Activated CD4-positive, CD25-positive, alpha-beta regulatory T cell treated with anti-CD3 and anti-CD28 coated beads, Interleukin-2, amount 50 U/mL, for 72 hours (primary cell): ENCODE measurements around the gene MAP3K5.
A peak's percentile ranks its signal among the peaks of the same experiment; 100 is the strongest.
"Not testable (repeated sequence)": the region's sequence is repeated elsewhere in the genome, so short reads cannot be mapped to it uniquely, and the experiment has no call there.

Experiments
- DNase-seq: peaks from one replicate; pipeline ENCODE4 v3.0.0; 2021

The MAP3K5 gene, protein sequence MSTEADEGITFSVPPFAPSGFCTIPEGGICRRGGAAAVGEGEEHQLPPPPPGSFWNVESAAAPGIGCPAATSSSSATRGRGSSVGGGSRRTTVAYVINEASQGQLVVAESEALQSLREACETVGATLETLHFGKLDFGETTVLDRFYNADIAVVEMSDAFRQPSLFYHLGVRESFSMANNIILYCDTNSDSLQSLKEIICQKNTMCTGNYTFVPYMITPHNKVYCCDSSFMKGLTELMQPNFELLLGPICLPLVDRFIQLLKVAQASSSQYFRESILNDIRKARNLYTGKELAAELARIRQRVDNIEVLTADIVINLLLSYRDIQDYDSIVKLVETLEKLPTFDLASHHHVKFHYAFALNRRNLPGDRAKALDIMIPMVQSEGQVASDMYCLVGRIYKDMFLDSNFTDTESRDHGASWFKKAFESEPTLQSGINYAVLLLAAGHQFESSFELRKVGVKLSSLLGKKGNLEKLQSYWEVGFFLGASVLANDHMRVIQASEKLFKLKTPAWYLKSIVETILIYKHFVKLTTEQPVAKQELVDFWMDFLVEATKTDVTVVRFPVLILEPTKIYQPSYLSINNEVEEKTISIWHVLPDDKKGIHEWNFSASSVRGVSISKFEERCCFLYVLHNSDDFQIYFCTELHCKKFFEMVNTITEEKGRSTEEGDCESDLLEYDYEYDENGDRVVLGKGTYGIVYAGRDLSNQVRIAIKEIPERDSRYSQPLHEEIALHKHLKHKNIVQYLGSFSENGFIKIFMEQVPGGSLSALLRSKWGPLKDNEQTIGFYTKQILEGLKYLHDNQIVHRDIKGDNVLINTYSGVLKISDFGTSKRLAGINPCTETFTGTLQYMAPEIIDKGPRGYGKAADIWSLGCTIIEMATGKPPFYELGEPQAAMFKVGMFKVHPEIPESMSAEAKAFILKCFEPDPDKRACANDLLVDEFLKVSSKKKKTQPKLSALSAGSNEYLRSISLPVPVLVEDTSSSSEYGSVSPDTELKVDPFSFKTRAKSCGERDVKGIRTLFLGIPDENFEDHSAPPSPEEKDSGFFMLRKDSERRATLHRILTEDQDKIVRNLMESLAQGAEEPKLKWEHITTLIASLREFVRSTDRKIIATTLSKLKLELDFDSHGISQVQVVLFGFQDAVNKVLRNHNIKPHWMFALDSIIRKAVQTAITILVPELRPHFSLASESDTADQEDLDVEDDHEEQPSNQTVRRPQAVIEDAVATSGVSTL (N-terminal part only)

DNA sequence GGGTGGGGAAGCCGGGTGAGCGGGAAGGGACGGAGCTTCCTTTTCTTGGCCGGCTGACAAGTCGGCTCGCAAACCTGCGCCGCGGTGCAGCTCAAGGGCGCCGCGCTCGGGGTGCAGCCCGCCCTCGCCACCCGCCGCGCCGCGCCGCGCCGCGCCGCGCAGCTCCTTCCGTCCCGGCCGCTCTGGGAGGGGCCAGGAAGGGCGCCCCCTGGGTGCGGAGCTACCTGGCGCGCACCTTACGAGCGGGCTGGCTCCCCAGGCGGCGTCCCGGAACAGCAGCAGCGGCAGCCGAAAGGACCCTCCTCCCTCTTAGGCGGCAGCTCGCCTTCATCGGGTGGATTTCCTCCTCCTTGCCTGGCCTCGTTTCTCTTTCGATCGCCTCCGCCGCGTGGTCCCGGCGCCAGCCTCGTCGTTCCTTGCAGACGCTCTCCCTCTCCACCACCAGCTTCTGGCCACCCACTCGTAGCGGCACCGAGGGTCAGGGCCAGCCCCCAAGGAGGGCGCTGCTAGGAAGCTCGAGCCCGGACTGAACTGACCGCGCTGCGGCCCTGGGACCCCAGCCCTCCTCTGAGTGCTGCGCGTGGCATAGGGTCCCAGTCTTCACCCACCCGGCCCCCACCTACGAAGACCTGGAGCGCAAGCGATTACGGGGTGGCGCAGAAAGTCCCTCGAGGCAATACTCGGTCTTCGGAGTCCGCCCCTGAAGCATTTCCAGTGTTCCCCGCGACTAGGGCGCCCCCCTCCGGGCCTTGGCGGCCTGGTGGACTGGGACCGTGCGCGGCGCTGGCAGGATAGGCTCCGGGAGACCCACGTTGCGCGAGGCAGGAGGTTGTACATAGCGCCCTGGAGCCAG, at the start of gene MAP3K5:
TSS of gene MAP3K5 (minus strand) at position 68 of the 853 bp plus-strand sequence. CDS start 320 bp downstream, outside the sequence.
- DNase-seq, result peak; percentile 93

DNA sequence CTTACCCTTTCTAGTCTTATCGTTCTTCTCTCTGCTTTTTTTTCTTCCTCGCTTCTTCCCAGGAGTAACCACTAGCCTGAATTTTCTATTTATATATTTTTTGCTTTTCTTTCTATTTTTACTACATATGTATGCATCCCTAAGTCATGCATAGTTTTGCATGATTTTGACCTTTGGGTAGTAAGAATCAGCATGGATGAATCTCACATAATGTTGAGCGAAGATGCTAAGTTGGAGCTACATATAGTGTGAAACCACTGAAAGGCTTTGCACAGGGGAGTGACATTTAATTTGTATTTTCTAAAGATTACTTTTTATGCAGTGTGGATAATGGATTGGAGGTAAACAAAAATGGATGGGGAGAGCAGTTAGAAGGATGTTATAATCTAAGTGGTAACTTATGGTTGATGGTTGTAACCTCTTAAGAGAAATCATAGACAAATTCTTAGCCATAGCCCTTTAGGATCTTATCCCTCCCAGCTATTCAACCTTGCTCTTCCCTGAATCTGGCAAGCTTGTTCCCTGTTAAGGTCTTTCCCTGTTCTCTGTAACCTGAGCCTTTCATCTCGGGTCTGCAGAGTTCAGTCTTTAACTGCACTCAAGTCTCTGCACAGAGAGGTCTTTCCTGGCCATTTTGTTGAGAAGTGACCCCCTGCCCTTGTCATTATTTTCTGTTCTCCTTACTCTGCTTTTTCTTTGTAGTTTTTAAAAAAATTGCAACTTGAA, 48.2 kb upstream of the MAP3K5 start:
- no peak for DNase-seq

GRCh38 chr6:136831873-136832562, 39.7 kb upstream of the MAP3K5 start:
- DNase-seq, result no peak

DNA sequence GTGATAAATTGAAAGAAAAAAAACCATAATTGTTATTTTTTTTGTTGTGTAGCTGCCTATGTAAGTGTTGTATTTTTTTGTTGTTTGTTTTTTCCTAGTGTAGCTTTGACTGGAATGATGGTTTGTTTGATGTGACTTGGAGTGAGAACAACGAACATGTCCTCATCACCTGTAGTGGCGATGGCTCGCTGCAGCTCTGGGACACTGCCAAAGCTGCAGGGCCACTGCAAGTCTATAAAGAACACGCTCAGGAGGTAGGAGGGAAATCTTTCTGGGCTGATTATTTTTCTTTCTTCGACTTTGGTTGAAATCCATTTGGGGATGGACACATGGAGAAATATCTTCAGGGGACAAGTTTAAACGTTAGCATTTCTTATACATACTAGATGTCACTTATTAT, 33.9 kb upstream of the MAP3K5 start:
- DNase-seq, result no peak

DNA sequence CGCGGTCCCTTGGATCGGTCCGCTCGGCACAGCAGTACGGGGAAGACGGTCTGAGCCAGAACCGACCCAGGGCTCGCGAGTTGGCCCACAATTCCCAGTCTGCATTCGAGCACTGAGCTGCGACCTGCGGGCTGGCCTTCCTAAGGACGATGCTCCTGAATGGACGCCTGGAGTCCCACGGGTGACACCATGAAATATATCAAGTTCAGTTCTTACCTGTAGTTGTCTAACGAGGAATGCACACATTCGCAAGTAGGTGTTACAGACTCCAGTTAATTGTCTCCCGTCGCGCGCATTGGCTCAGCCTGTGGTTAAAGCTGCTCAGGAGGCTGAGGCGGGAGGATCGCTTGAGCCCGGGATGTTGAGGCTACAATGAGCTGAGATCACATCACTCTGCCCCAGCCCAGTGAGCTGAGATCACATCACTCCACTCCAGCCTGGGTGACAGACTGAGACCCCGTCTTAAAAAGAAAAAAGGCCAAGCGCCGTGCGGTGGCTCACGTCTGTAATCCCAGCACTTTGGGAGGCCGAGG, 30.9 kb upstream of the MAP3K5 start:
- no peak for DNase-seq

DNA sequence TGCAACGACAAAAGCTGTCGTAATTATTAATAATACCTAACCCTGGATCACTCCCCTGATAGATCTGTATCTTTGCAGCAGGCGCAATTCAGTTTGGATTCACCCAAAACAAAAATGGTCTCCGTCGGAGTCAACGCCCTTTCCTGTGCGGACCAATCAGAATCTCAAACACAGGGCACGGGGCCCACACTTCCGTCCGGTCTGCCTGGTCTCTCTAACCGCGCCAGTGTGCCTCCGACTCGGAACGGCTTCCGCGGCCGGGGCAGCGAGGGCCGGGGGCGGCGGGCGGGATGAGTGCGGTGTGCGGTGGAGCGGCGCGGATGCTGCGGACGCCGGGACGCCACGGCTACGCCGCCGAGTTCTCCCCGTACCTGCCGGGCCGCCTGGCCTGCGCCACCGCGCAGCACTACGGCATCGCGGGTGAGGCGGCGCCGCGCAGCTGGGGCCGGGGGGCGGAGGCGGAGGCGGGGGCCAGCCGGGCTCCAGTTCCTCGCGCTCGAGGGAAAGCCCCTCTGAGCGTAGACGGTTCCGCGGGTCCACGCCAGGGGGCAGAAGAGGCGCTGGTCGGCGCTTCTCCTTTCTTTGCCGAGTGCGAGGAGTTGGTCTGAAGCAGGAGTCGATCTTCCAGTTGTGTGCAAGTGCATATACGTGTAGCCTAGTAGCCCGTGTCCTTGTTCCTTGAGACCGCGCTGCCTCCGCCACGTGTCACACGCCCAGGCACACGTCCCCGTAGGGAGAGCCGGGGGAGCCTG, 30.3 kb upstream of the MAP3K5 start, which contains the start of gene PEX7:
TSS of gene PEX7 (plus strand) at position 217 of the 752 bp plus-strand sequence. CDS start at position 291, 74 bp downstream.
- peak; percentile 87 for DNase-seq

GRCh38 chr6:136822046-136822375, 29.7 kb upstream of the MAP3K5 start:
- peak; percentile 37 for DNase-seq

- DNase-seq, result no peak
These were observed 28.3 kb upstream of the MAP3K5 start for GRCh38 chr6:136820561-136820960.

DNA sequence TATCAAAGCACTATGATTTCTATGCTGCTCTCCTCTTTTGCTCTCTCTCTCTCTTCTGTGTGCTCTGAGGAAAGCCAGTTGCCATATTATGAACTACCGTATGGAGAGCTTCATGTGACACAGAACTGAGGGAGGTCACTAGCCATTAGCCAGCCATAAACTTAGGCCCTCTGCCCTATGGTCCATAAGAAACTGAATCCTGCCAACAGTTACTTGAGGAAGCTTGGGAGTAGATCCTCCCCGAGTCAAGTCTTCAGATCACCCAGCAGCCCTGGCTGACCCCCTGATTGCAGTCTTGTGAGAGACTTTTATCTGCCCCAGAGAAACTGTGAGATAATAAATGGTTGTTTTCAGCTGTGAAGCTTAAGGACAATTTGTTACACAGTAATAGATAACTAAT, 24.4 kb upstream of the MAP3K5 start:
- DNase-seq, result no peak

GRCh38 chr6:136815608-136816007, 23.3 kb upstream of the MAP3K5 start:
- not testable (repeated sequence) for DNase-seq

- no peak for DNase-seq
These were observed 19.9 kb upstream of the MAP3K5 start for GRCh38 chr6:136812174-136812573.

DNA sequence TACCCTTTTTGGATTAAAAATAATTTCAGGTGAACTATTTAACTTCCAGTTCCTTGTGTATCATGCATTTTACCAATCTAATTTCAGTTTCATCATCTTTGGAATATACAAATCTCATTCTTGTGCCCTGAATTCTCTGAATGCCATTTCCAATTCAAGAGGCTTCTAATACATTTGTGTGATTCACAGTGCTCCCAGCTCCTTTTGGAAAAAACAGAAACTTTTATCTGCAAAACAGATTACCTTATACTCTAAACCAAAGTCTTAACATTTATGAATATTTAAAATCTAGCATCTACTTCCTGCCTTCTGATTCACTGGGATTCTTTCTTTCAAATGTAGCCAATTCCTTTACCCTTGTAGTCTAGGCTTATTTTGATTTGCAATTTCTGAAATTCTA, 19.0 kb upstream of the MAP3K5 start:
- DNase-seq, result no peak

- no peak for DNase-seq
These were observed 17.0 kb upstream of the MAP3K5 start for GRCh38 chr6:136809091-136809860.

GRCh38 chr6:136803608-136804007, 11.3 kb upstream of the MAP3K5 start:
- DNase-seq, result no peak

DNA sequence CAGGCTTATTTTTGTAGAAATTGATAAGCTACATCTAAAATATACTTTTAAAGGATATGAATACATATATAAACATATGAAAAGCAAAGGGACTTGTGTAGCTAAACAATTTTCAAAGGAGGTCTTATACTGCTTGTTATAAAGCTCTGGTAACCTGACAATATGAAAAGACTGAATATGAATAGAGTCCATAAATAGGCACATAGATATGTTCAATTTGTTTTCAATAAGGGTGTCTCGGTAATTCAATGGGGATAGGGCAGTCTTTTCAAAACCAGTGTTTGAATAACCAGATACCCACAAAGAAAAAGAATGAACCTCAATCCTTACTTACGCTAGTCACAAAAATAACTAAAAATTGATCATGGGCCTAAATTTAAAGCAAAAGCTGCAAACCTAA, 9.3 kb upstream of the MAP3K5 start:
- DNase-seq, result no peak

DNA sequence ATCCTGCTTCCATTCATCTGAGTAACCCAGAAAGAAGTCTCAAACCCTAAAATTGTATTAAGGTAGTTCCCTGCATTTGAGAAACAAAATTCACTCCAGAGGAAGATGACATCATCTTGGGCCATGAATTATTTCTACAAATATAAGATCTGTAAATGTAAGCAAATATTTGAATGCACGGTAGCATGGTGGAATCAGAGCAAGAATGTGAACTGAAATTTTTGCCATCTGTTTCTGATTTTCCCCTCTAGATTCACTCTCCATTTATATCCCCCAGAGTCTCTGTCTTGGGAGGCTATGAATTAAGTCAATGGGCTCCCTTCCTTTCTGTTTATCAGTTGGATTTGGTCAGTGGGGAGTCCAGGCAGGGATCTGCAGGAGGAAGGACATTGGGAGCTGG, 5.8 kb upstream of the MAP3K5 start:
- no peak for DNase-seq

DNA sequence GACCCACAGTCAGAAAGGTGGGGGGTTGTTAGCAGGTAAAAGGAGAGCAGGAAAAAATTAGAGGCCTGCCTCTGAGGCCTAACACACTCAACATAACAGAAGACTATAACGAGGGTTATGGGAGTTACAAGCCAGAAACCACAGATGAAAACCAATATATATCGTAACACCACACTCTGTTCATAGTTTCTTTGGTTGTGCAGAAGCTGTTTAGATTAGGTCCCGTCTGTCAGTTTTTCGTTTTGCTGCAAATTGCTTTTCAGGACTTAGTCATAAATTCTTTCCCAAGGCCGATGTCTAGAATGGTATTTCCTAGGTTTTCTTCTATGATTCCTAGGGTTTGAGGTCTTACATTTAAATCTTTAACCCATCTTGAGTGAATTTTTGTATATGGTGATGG, 3.7 kb upstream of the MAP3K5 start:
- no peak for DNase-seq

- no peak for DNase-seq
These were observed 3.1 kb upstream of the MAP3K5 start for GRCh38 chr6:136795386-136795785.

GRCh38 chr6:136793363-136793762, 1.1 kb upstream of the MAP3K5 start:
- DNase-seq, result peak; percentile 40
